GM18861 (cell line): ENCODE results near the gene OPTN.
"Not testable (repeated sequence)": the region's sequence is repeated elsewhere in the genome, so short reads cannot be mapped to it uniquely, and the experiment has no call there.

Experiments used
- ATAC-seq: cut with Tn5 transposase; IDR thresholded peaks from one replicate; pipeline ENCODE4 v1.9.1; 2021; ENCODE audit not compliant: unreplicated experiment

OPTN gene

DNA sequence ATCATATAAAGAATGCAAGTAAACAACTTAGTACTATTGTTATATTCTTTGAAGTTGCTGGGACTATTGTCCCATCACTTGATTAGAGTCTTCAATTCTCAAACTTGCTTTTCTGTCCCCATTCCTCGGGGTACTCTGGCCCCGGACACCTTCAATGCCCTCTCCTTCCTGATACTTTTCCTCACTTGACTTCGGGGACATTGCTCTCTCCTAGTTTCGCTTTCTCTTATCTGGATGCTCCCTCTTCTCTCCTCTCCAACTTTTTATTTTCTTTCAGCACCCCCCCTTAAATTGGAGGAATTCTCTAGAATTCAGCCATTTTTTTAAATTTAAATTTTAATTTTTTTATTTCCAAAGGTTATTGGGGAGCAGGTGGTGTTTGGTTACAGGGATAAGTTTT, 10.6 kb upstream of the OPTN start:
- no peak for ATAC-seq

DNA sequence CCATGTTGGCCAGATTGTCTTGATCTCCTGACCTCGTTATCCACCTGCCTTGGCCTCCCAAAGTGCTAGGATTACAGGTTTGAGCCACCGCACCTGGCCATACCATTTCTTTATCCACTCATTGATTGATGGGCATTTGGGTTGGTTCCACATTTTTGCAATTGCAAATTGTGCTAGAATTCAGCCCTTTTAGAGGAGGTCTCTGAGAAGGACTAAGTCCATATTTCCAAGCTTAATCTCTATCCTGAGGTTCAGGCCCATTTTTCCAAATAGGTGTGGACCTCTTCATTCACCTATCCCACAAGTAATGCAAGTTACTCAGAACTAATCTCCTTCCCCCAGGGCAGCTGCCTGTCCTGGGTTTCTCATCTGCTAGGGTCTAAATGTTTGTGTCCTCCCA, 9.7 kb upstream of the OPTN start:
- ATAC-seq: no peak

DNA sequence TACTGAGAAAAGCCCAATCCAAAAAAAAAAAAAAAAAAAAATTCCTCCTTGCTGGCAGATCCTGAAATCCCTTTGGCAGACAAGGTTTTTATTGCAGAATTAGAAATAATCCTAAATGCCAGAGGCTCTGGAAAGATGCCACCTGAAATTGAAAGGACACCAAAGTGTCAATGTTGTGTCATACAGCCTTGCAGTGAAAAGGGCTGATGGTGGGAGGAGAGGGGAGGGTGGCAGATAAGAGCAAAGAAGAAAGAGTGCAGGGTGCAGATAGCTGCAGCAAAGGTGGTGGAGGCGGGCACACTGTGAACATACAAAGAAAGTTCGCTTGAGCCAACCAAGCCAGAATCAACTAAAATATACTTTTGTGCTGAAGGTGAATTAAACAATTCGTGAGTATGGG, 8.2 kb upstream of the OPTN start:
- no peak for ATAC-seq

DNA sequence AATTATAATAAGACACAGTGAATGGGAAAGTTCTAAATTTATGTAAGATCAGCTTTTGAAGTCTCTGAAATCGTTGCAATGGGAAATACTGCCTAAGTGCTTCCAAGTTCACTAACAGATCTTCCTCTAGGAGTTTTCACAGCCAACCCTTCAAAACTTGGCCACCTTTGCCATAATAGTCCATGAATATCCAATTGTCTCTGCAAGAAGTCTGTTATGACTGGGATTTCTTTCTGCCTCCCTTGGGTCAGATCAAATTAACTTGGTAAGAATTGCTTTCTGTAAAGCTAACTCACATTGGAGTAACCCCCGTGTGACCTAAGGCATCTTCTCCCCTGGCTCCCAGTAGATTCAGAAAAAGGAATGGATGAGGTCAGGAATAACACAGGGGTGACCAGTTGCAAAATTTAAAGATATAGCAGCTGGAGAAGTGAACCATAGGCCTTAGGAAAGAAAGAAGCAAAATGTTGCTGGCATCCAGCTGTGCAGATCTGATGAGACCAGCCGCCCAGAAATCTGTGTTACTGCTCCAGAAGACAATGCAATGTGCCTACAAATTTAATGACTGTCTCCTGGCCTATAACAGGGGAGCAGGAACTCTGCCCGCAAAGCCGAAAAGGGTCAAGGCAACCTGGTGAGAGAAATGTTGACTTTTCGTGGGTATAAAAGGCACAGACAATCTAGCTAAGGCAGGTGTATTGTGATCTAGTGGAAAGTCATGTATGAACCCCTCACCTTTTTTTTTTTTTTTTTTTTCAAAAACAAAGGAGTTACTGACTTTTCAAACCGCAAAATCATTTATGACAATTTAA, 7.5 kb upstream of the OPTN start:
- no peak for ATAC-seq

DNA sequence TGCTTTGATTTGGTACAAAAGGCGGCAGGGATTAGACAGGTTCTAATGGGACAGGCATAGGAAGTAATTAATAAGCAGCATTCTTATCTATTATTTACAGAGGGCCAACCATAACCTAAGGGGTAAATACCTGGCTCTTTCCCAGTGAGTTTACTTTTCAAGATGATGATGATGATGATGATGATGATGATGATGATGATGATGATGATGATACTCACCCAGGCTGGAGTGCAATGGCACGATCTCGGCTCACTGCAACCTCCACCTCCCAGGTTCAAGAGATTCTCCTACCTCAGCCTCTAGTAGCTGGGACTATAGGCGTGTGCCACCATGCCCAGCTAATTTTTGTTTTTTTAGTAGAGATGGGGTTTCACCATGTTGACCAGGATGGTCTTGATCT, 5.9 kb upstream of the OPTN start:
- ATAC-seq: not testable (repeated sequence)

DNA sequence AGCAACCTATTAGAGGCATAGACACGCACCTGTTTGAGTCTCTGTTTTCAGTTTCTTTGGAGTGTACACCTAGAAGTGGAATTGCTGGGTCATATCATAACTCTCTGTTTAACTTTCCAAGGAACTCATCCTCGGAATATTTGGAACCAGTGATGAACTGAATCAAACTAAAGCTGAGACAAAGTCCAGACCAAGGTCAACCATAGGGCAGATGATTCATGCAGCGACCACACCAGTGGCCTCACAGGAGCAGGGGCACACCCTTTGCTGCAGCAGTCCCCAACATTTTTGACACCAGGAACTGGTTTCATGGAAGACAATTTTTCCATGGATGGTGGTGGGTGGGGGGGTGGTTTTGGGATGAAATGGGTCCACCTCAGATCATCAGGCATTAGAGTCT, 4.9 kb upstream of the OPTN start:
- ATAC-seq: no peak

DNA sequence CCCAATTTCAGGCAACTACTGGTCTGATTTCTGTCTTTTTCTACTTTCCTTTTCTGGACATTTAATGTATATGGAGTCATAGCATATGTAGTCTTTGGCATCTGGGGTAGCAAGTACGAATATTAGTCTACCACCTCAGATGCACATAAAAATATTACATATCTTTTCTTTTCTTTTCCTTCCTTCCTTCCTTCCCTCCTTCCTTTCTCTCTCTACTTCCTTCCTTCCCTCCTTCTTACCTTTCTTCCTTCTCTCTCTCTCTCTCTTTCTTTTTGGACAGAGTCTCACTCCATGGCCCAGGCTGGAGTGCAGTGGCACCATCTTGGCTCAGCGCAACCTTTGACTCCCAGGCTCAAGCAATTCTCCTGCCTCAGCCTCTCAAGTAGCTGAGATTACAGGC, 4.0 kb upstream of the OPTN start:
- no peak for ATAC-seq

DNA sequence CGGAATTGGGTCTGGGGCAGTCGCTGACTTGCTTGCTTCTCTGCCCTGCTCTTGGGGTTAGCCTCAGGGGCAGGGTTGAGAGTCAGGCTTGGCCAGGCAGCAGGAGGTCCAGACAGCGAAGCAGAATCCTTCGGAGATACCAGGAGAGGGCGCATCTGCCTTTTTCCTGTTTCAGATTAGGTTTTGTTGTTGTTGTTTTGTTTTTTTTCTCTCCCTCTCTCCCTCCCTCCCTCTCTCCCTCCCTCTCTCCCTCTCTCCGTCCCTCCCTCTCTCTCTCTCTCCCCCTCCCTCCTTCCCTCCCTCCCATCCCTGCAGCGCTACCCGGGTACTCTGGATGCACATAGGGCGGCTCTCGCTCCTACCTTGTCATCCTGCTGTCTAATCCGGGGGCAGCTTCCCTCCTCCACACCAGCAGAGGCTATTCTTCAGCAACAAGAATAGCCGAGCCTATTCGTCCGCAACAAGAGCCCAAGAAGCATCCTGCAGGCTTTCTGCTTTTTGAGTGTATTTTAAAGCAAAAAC, 758 bp upstream of the OPTN start:
- peak; percentile 35 for ATAC-seq

DNA sequence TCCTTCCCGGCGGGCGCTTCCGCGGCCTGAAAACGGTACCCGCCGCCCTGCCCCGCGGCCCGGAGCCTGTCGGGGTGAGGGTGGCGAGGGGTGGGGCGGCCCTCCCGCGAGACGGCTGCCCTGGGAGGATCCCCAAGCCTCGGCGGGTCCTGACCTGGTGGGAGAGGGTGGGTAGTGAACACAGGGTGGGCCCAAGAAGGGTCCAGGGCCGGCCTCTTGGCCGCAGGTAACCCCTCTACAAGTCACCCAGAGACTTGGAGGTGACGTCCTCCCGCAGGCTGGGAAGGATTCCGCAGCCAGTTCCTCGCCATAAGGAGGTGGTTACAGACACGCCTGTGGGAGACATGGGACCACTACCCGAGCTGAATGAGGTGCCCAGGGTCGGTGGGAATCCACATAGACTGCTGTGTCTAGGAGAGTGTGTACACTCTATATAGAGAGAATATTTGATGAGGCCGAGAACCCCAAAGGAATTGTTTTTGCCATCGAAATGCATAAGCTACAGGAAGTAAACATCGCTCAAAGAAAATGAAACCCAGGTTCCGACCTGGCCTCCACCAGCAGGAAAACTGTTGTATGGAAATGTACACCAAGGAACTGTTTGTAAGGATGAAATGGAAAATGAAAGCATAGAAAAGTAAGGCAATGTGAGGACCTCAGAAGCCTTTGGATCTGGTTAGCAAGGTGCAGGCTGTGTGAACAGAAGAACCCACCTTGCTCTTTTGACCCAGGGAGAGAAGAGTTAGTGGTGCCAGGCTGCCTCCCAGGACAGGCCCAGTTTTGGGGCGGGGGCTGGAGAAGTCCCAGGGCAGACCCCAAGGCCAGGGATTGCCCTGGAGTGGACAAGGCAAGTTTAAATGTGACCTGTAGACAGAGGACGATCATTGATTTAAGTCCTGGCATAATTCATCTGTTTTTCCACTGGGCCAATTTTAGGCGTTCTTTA, 659 bp downstream of the OPTN start:
- ATAC-seq: peak; percentile 14

DNA sequence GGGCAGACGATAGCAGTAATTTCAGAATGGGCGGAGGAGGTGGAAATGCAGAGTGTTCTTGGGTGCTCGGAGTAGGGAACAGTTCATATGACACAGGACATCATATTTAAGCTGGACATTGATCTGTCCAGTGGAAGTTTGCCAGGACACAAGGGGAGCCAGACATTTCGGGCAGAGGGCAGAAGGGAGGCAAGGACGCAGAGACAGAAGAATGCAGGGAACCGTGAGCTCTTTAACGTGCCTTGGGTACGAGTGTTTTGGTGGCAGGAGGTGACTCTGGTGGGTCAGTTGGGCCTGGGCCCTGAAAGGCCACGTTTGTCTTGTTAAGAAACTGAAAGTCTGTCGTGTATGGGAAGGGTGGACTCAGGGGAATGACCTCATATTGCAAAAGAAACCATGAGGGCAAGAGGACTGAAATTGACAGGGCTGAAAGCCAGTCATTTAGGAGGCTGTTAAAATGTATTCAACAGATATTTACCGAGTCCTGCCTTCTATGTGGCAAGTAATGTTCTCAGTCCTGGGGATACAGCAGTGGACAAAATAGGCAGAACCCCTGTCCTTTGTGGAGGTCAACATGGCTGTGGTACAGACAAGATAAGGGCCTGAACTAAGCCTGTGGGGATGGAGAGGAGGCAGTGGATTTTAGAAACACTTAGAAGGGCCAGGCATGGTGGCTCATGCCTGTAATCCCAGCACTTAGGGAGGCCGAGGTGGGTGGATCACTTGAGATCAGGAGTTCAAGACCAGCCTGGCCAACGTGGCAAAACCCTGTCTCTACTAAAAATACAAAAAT, 2.2 kb downstream of the OPTN start:
- no peak for ATAC-seq

DNA sequence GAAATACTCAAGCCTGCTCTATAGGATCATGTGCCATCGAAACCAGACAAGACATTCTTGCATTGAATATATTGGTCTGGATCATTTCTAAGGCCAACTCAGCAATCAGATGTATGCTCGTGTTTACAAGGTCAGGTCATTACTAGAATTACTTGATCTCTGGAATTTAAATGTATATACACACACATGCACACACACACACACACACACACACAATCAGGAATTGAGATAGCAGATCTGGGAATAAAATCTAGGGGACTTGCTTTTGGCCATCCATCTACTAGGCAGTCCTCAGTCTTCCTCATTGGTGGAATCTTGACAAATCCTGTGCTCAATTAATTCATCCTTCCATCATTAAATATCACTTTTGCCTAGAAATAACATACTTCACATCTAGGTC, 3.6 kb downstream of the OPTN start:
- no peak for ATAC-seq

DNA sequence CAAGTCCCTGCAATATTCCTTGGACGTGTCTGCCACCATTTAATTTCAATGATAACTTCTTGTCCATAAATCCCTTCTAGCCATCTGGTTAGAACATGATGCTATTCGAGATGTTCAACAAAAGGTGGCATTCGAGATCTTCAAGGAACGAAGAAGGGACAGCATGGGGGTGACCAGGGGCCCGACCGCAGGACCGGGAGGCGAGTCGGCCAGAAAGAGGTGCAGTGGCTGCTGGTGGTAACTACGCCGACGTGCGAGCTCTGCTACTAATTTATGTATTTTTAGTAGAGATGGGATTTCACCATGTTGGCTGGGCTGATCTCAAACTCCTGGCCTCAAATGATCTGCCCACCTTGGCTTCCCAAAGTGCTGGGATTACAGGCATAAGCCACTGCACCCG, 4.7 kb downstream of the OPTN start:
- ATAC-seq: no peak

DNA sequence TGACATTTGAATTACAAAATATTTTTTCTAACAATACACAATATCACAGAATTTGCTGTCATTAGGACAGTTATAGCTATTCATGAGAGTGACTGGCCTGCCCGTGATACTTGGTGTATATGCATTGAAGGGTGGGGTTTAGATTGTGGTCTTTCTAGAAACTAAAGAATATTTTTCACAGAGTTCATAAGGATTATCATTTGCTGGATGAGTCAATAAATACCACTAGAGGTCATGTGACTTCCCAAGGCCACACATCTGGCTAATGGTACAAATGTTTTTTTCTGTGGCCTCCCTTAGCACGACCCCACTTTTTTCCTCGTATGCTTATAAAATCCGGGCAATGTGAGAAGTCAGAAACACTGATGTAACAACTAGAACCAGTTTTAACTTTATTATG, 5.2 kb downstream of the OPTN start:
- ATAC-seq: no peak

DNA sequence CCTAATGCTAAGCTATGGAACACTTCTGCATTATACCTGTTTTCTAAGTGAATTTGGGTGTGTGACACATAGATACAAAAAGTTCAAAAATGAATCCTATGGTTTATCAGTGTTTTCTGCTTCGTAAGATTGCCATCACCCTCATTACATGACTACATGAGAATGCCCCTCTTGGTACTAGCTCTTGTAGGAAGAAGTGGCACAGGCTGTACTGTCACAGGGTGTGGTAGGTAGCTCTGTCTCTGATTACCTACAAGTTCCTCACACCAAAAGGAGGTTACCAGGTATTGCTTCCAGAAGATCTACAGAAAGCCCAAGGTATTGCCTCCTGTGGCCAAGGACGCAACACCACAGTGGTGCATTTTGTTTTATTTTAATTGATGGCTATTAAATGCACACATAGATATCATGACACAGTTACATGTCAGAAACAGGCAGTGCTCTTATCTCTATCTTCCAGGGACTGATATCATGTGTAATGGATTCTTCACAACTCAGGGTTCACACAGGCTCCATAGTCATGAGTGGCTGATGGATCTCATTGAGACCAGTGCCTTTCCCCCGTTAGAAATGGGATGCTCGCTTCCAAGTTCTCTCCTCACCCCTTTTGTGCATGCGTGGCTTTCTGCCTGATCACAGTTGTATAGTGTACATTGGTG, 6.6 kb downstream of the OPTN start:
- ATAC-seq: no peak

DNA sequence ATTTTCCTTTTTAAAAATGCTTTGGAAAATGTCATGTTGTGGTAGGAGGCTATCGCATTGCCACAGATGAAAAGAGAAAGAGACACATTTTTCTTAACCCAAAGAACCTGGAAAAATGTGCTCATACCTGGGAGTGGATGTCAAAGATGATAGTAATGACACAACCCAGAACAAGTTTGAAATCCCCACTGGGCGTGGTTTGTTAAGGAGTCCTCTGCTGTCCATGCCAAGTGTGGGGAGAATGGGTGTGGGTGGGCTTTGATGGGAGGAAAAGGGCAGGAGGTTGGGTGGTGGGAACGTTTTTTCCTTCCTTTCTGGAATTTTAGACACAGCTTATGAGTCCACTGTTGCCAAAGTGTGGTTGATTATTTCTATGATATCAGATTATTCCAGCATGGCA, 10.9 kb downstream of the OPTN start:
- no peak for ATAC-seq

DNA sequence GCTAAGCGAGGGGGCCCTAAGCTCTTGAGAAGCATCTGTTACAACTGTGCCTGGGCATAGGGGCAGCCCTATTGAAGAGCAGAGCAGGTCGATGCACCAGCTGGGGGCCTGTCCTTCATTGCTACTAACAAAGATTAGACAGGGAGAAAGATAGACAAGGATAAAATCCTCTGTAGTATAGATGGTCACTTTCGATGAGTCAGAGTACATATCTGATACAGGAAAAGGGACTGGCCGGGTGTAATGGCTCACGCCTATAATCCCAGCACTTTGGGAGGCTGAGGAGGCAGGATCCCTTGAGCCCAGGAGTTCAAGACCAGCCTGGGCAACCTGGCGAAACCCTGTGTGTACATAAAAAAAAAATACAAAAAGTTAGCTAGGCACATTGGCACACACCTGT, 13.6 kb downstream of the OPTN start:
- no peak for ATAC-seq

DNA sequence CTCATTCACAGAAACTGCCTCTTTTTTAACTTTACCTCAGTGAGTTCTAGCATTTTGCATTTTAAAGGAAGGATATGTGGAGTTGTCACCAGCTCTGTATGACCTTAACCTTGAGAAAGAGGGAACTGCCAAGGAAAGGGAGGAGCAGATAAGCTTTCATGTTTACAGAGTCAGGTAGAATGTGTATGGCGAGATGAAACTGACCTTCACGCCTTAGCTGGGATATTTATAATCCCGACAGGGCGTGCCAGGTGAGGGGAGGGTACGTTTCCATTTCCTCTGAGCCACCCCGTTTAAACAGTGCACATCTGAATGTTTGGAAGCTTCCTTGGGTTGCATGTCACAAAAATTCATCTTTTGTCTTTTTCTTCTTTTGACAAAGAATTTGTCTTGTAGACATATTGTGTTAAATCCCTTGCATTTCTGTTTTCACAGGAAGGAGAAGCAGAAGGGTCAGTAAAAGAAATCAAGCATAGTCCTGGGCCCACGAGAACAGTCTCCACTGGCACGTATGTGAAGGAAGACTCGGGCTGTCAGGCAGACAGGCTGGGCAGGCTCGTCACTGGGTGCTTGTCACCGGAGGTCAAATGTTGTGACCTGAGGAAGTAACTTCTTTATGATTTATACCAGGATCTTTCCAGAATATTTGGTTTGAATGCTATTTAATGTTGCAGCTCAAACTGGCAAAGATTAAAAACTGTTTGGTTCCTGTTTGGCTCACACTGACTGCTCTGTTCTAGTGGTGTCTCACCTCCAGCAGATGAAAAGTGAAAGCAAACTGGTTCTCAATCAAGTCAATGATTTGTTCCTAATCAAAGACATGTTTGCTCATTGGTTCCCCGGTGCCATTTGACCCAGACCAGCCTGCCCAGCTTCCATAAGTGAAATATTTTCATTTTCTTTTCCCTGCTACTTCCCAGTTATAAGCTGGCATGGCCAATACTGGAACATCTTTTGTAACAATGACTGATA, 16.2 kb downstream of the OPTN start:
- ATAC-seq: peak; percentile 52

DNA sequence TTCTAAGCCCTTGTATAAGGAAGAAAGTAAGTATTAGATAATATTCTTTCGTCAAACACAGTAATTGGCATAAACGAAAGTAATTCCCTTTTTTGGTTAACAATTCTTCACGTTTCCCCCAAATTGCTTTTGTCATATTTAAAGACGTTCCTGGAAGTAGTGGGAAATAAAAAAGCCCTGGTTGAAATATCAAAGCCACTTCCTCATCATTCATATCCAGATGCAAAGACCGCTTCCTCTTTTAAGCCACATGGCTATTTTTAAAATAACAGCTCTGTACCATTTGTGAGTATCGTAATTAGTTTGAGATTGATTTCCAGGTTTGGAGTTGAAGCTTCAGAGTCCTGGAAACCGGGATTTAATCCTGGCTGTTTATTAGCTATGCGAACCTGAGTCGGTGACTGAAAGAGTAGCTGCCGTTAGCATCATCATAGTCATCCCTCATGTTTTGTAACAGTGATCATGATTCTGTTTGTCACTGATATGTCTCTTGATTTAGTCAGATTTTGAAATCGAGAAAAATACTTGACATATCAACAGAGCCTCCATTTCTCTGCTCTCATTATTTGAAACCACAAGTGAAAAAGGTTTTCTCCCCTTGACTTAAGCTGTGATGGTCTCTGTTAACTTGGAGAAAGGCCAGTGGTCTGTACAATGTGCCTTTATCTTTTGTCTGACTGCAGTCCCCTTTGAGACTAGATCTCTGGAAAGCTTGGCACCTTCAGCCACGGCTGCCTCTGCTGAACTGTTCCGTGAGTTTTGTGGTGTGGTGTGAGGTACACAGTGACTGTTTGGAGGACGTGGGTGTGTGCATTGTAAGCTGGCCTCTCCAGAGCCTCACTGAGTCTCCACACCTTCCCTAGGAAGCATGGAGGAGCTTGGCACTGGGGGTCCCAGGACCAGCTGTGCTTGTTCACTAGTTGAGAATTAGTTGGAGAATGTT, 18.1 kb downstream of the OPTN start:
- ATAC-seq: no peak
